ENCODE measurements around the gene DCAF11. TPM values are rescaled to one million over a fixed set of nuclear protein-coding genes. Genes with fewer than 3 reads are reported as not detected.

Gene DCAF11
- total and polyA plus RNA-seq, 2 of the 13 experiments (the other 11 are each of a cell fraction or from before 2014, with no cell fraction given), result 150 to 257 TPM

DNA sequence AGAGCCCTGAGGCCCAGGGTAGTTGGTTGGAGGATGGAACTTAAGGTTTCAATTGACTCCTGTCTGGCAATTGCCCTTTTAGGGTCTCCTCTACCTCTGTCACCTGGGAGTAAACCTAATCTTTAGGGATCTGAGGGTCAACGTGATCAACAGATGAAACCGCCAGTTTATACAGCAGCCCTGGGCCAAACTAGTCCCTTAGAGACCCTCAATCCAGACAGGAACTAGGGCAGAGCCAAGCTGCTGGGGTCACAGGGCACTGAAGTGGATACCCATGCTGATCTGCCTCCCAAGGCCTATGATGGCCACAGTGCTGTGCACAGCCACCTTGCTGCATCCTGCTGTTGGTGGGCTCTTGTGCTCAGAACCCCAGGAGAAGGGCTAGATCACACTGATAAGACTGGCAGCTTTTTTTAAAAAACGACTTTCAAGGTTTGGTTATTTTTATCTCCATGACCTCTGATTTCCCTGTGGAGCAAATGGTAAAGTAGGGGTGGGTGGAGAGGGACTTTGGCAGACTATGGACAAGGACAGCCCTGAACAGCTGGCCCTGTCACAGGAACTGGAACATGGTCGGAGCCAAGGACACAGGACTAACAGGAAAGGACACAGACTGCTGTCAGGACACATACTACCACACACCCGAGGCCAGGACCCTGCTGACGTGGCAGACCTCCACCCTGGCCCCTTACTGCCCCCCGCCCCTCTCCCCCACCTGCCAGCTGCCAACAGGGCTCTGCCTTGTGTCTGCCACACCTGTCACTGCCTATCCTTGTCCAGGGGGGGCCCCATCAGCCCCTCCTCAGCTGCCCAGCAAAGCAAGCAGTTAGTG, 16.4 kb downstream of the DCAF11 start (continued):
- TF ChIP-seq HIVEP1 (CRISPR knock-in tag; IDR thresholded peaks at IDR 0.05) (no peak; the same call in 1 of the 2 replicates), ZNF746 (CRISPR knock-in tag; IDR thresholded peaks at IDR 0.05) (no peak), IKZF4 (CRISPR knock-in tag; IDR thresholded peaks at IDR 0.05; ENCODE audit: borderline replicate concordance, low read depth, not compliant biosample characterization) (no peak), ZNF281 (CRISPR knock-in tag; IDR thresholded peaks at IDR 0.05; ENCODE audit: borderline replicate concordance) (0 out of 2 replicates have a peak, but pooled peaks have one; percentile 6), MIXL1 (CRISPR knock-in tag; IDR thresholded peaks at IDR 0.05) (peak; percentile 50; the same call in 1 of the 2 replicates), ZNF713 (CRISPR knock-in tag; IDR thresholded peaks at IDR 0.05) (peak; percentile 54; the same call in 1 of the 2 replicates), NR3C1 (CRISPR knock-in tag; IDR thresholded peaks at IDR 0.05) (no peak), ZNF253 (CRISPR knock-in tag; IDR thresholded peaks at IDR 0.05; ENCODE audit: borderline replicate concordance) (no peak), MTA3 (CRISPR knock-in tag; IDR thresholded peaks at IDR 0.05) (no peak), MBNL3 (CRISPR knock-in tag; conservative IDR thresholded peaks at IDR 0.05) (no peak), RFXAP (CRISPR knock-in tag; IDR thresholded peaks at IDR 0.05; ENCODE audit: borderline replicate concordance) (no peak), ZNF883 (CRISPR knock-in tag; IDR thresholded peaks at IDR 0.05; ENCODE audit: not compliant biosample characterization) (peak; percentile 58), GMEB1 (CRISPR knock-in tag; IDR thresholded peaks at IDR 0.05; ENCODE audit: borderline replicate concordance) (no peak), PBX2 (CRISPR knock-in tag; IDR thresholded peaks at IDR 0.05) (0 out of 2 replicates have a peak, but pooled peaks have one; percentile 3)
- TF ChIP-seq, protein P1, sequence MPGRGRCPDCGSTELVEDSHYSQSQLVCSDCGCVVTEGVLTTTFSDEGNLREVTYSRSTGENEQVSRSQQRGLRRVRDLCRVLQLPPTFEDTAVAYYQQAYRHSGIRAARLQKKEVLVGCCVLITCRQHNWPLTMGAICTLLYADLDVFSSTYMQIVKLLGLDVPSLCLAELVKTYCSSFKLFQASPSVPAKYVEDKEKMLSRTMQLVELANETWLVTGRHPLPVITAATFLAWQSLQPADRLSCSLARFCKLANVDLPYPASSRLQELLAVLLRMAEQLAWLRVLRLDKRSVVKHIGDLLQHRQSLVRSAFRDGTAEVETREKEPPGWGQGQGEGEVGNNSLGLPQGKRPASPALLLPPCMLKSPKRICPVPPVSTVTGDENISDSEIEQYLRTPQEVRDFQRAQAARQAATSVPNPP (CRISPR knock-in tag; IDR thresholded peaks at IDR 0.05), result peak; percentile 27; the same call in 1 of the 2 replicates
- TF ChIP-seq, protein P2, sequence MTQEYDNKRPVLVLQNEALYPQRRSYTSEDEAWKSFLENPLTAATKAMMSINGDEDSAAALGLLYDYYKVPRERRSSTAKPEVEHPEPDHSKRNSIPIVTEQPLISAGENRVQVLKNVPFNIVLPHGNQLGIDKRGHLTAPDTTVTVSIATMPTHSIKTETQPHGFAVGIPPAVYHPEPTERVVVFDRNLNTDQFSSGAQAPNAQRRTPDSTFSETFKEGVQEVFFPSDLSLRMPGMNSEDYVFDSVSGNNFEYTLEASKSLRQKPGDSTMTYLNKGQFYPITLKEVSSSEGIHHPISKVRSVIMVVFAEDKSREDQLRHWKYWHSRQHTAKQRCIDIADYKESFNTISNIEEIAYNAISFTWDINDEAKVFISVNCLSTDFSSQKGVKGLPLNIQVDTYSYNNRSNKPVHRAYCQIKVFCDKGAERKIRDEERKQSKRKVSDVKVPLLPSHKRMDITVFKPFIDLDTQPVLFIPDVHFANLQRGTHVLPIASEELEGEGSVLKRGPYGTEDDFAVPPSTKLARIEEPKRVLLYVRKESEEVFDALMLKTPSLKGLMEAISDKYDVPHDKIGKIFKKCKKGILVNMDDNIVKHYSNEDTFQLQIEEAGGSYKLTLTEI (CRISPR knock-in tag; conservative IDR thresholded peaks at IDR 0.05), result no peak
- TF ChIP-seq, protein P3, sequence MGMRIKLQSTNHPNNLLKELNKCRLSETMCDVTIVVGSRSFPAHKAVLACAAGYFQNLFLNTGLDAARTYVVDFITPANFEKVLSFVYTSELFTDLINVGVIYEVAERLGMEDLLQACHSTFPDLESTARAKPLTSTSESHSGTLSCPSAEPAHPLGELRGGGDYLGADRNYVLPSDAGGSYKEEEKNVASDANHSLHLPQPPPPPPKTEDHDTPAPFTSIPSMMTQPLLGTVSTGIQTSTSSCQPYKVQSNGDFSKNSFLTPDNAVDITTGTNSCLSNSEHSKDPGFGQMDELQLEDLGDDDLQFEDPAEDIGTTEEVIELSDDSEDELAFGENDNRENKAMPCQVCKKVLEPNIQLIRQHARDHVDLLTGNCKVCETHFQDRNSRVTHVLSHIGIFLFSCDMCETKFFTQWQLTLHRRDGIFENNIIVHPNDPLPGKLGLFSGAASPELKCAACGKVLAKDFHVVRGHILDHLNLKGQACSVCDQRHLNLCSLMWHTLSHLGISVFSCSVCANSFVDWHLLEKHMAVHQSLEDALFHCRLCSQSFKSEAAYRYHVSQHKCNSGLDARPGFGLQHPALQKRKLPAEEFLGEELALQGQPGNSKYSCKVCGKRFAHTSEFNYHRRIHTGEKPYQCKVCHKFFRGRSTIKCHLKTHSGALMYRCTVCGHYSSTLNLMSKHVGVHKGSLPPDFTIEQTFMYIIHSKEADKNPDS (CRISPR knock-in tag; IDR thresholded peaks at IDR 0.05), result peak; percentile 62; the same call in 1 of the 2 replicates
